ENCODE measurements around the gene TPSD1.
"Not testable (repeated sequence)": the region's sequence is repeated elsewhere in the genome, so short reads cannot be mapped to it uniquely, and the experiment has no call there.

The TPSD1 gene

DNA sequence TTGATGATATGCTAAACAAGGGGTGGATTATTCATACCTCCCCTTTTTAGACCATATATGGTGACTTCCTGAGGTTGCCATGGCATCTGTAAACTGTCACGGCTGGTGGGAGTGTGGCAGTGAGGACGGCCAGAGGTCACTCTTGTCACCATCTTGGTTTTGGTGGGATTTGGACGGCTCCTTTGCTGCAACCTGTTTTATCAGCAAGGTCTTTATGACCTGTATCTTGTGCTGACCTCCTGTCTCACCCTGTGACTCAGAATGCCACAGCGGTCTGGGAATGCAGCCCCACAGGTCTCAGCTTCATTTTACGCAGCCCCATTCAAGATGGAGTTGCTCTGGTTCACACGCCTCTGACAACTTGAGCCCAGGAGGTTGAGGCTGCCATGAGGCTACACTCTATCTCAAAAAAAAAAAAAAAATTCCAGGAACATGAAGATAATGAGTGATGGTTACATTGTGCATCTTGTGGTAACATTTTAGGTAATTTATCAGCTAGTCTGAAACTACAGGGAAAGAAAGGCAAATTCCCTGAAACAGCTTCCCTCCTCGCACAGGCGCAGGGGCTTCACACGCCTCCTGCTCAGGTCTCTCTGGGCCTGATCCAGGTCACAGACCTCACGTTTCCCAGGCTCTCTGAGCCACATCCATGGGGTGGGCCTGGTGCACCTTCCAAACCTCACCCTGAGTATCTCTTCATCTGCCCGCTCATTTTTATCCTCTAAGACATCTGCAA is 38.2 kb downstream of the TPSD1 start:
- Histone ChIP-seq H3K27ac (no peak overlapping the region), H3K36me3 (no peaks in the 10 kb centered on the region), H3K27me3 (ENCODE audit: insufficient read depth, low read depth, severe bottlenecking) (no peaks in the 10 kb centered on the region), H3K4me3 (ENCODE audit: low read depth, low read length) (no peak overlapping the region), H3K9me3 (ENCODE audit: severe bottlenecking) (no peaks in the 10 kb centered on the region)
- TF ChIP-seq, protein P1, sequence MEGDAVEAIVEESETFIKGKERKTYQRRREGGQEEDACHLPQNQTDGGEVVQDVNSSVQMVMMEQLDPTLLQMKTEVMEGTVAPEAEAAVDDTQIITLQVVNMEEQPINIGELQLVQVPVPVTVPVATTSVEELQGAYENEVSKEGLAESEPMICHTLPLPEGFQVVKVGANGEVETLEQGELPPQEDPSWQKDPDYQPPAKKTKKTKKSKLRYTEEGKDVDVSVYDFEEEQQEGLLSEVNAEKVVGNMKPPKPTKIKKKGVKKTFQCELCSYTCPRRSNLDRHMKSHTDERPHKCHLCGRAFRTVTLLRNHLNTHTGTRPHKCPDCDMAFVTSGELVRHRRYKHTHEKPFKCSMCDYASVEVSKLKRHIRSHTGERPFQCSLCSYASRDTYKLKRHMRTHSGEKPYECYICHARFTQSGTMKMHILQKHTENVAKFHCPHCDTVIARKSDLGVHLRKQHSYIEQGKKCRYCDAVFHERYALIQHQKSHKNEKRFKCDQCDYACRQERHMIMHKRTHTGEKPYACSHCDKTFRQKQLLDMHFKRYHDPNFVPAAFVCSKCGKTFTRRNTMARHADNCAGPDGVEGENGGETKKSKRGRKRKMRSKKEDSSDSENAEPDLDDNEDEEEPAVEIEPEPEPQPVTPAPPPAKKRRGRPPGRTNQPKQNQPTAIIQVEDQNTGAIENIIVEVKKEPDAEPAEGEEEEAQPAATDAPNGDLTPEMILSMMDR (IDR thresholded peaks at IDR 0.05; ENCODE audit: low read depth, low read length), result no peak
- DNase-seq, result no peak

DNA sequence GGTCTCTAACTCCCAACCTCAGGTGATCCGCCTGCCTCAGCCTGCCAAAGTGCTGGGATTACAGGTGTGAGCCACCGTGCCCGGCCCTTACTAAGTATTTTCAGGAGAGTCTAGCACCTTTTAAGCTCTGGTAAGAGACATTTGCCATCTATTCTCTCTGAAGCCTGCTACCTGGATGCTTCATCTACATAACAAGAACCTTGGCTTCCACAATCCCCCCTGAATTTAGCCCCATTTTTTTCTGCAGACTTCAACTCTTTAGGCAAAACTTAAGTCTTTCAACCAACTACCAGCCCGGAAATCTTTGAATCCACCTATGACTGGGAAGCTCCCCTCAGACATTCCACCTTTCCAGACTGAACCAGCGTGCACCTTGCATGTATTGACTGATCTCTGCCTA is 39.6 kb downstream of the TPSD1 start:
- TF ChIP-seq, protein P1 (IDR thresholded peaks at IDR 0.05; ENCODE audit: low read depth, low read length), result no peak
- Histone ChIP-seq H3K4me3 (ENCODE audit: low read depth, low read length) (no peak overlapping the region), H3K27me3 (ENCODE audit: insufficient read depth, low read depth, severe bottlenecking) (no peaks in the 10 kb centered on the region), H3K9me3 (ENCODE audit: severe bottlenecking) (no peaks in the 10 kb centered on the region), H3K27ac (no peak overlapping the region), H3K36me3 (no peaks in the 10 kb centered on the region)
- no peak for DNase-seq

DNA sequence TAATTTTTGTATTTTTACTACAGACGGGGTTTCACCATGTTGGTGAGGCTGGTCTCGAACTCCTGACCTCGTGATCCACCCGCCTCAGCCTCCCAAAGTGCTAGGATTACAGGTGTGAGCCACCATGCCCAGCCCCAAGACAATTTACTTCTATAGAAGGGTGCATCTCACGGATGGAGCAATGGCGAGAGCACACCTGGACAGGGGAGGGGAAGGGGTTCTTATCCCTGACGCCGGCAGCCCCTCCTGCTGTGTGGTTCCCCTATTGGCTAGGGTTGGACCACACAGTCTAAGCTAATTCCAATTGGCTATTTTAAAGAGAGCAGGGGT is 40.8 kb downstream of the TPSD1 start:
- not testable (repeated sequence) for DNase-seq; H3K27ac ChIP-seq; H3K27me3 ChIP-seq (ENCODE audit: insufficient read depth, low read depth, severe bottlenecking); H3K36me3 ChIP-seq; H3K9me3 ChIP-seq (ENCODE audit: severe bottlenecking); H3K4me3 ChIP-seq (ENCODE audit: low read depth, low read length)

DNA sequence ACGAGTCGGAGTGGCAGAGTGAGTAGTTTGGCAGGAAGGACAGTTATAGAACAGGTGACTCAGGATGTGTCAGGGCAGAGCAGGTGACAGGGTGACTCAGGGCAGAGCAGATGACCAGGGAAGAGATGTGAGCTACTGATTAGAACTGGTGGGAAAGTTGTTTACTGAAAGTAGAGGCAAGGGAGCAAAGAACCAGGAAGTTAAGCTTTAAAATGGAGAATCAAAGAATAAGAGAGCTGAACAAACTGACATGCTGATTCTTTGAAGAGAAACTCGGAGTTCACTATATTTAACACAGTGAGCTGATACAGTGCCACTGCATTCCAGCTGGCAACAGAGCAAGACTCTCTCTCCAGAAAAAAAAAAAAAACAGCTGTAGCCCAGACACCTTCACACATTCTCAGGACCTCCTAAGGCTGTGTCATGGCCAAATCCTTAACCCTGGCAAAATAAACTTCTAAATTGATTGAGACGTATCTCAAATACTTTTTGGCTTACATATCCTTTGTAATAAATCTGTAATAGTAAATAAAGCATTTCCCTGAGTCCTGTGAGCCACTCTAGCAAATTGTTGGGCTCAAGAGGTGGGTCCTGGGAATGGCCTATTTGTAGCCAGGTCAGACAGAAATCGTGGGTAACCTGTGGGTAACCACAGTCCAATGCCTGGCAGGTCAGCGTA is 41.3 kb downstream of the TPSD1 start:
- H3K36me3 ChIP-seq, result no peaks in the 10 kb centered on the region
- no peak for DNase-seq
- H3K9me3 ChIP-seq (ENCODE audit: severe bottlenecking), result no peaks in the 10 kb centered on the region
- TF ChIP-seq, protein P1 (IDR thresholded peaks at IDR 0.05; ENCODE audit: low read depth, low read length), result no peak
- no peak overlapping the region for H3K27ac ChIP-seq
- H3K27me3 ChIP-seq (ENCODE audit: insufficient read depth, low read depth, severe bottlenecking), result no peaks in the 10 kb centered on the region
- H3K4me3 ChIP-seq (ENCODE audit: low read depth, low read length), result no peak overlapping the region

DNA sequence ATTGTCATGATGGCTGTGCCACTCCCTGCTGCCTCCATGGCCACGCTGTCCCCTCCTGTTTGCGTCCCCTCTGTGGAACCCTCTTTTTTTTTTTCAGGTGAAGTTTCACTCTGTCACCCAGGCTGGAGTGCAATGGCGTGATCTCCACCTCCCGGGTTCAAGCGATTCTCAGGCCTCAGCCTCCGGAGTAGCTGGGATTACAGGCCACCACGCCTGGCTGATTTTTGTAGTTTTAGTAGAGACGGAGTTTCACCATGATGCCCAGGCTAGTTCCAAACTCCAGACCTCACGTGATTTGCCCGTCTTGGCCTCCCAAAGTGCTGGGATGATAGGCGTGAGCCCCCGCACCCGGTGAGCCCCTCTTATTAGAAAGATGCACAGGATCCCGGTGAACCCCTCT is 42.5 kb downstream of the TPSD1 start:
- Histone ChIP-seq H3K27me3 (ENCODE audit: insufficient read depth, low read depth, severe bottlenecking) (no peaks in the 10 kb centered on the region), H3K9me3 (ENCODE audit: severe bottlenecking) (no peaks in the 10 kb centered on the region), H3K27ac (no peak overlapping the region), H3K4me3 (ENCODE audit: low read depth, low read length) (no peak overlapping the region), H3K36me3 (no peaks in the 10 kb centered on the region)
- TF ChIP-seq, protein P1 (IDR thresholded peaks at IDR 0.05; ENCODE audit: low read depth, low read length), result no peak
- DNase-seq, result no peak

DNA sequence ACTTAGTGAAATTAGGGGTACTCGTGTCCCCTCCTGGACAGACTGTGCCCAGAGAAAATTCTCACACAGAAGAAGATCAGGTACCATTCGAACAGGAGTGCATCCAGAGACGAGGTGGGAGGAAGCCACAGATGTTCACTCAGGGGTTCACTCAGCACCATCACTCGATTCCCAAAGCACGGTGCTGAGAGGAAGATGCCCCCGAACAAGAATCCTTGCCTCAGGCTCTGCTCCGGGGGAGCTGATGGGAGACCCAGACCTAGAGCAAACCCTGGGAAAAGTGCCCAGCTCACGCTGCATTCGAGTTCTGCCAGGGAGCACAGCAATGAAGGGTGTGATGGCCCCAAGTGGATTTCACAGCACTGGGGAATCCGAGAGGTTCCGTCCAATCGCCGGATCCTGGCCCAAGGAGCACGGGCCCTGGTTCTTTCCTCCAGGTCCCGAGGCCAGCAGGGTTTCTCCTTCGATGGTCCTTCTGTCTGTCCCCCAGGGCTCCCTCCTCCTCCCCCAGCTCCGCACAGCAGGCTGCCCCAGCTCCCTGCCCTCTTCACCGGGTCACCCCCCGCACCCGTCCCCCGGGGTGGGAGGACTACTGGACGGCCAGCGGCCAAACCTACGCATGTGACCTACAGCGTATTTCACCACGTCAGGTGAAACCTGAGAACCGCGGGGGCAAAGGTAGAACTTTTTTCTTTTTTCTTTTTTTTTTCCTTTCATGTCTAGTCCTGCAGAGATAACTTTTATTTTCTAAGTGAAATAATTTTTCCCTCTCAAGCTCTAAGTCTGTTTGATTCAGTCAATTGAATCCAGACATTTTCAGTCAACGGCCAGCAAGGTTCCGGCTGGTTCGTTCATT is 43.4 kb downstream of the TPSD1 start:
- no peak overlapping the region for H3K27ac ChIP-seq
- H3K9me3 ChIP-seq (ENCODE audit: severe bottlenecking), result no peaks in the 10 kb centered on the region
- DNase-seq, result no peak
- no peaks in the 10 kb centered on the region for H3K27me3 ChIP-seq (ENCODE audit: insufficient read depth, low read depth, severe bottlenecking)
- TF ChIP-seq, protein P1 (IDR thresholded peaks at IDR 0.05; ENCODE audit: low read depth, low read length), result no peak
- H3K36me3 ChIP-seq, result no peaks in the 10 kb centered on the region
- no peak overlapping the region for H3K4me3 ChIP-seq (ENCODE audit: low read depth, low read length)
